GM23248 (cell line): ENCODE data around the gene KCNIP1. TPM values are rescaled to one million over a fixed set of nuclear protein-coding genes. Genes with fewer than 3 reads are reported as not detected.

Experiments
- DNase-seq: peaks from one replicate; pipeline ENCODE4 v3.0.0-alpha.2; 2015
- H2AFZ ChIP-seq: fragments of 200-600 bp; sonication (generic); 2 replicates; pipeline ENCODE4 v1.6.1; 2016; ENCODE audit warnings: antibody characterized with exemption
- H3F3A ChIP-seq: fragments of 200-600 bp; sonication (generic); 2 replicates; pipeline ENCODE4 v1.6.1; 2016; ENCODE audit warnings: mild to moderate bottlenecking, antibody characterized with exemption, mixed run types; ENCODE audit not compliant: insufficient read depth
- H3K27ac ChIP-seq: fragments of 200-600 bp; sonication (generic); 2 replicates; pipeline ENCODE4 v1.5.1; 2016; ENCODE audit warnings: mild to moderate bottlenecking
- H3K27me3 ChIP-seq: fragments of 200-600 bp; sonication (generic); replicated peaks from 2 replicates; pipeline ENCODE4 v1.6.1; 2016; ENCODE audit warnings: mild to moderate bottlenecking; ENCODE audit not compliant: insufficient read depth
- H3K36me3 ChIP-seq: fragments of 200-600 bp; sonication (generic); 2 replicates; pipeline ENCODE4 v1.6.1; 2016; ENCODE audit warnings: low read depth, mild to moderate bottlenecking
- H3K4me1 ChIP-seq: fragments of 200-600 bp; sonication (generic); 2 replicates; pipeline ENCODE4 v1.6.1; 2016; ENCODE audit warnings: mild to moderate bottlenecking; ENCODE audit not compliant: insufficient read depth
- H3K4me2 ChIP-seq: fragments of 200-600 bp; sonication (generic); one replicate; pipeline ENCODE4 v1.6.1; 2016; ENCODE audit warnings: mild to moderate bottlenecking; ENCODE audit not compliant: unreplicated experiment
- H3K4me3 ChIP-seq: fragments of 200-600 bp; sonication (generic); 2 replicates; pipeline ENCODE4 v1.5.1; 2016; ENCODE audit warnings: mild to moderate bottlenecking
- H3K79me2 ChIP-seq: fragments of 200-600 bp; sonication (generic); 2 replicates; pipeline ENCODE4 v1.6.1; 2016; ENCODE audit warnings: mild to moderate bottlenecking; ENCODE audit not compliant: insufficient read depth
- H3K9ac ChIP-seq: fragments of 200-600 bp; sonication (generic); 2 replicates; pipeline ENCODE4 v1.6.1; 2016; ENCODE audit warnings: mild to moderate bottlenecking
- H3K9me2 ChIP-seq: fragments of 200-600 bp; sonication (generic); 2 replicates; pipeline ENCODE4 v1.6.1; 2016; ENCODE audit warnings: mixed run types, mild to moderate bottlenecking, moderate library complexity; ENCODE audit not compliant: insufficient read depth
- H3K9me3 ChIP-seq: fragments of 200-600 bp; sonication (generic); one replicate; pipeline ENCODE4 v1.6.1; 2017; ENCODE audit warnings: low read depth
- H4K20me1 ChIP-seq: fragments of 200-600 bp; sonication (generic); 2 replicates; pipeline ENCODE4 v1.6.0; 2016; ENCODE audit not compliant: insufficient read depth
- EZH2 ChIP-seq: fragments of 200-600 bp; sonication (generic); IDR thresholded peaks from 2 replicates; pipeline ENCODE4 v1.6.1; 2018; ENCODE audit warnings: antibody characterized with exemption, mild to moderate bottlenecking; ENCODE audit not compliant: insufficient read depth, poor library complexity, severe bottlenecking
- EZH2phosphoT487 ChIP-seq: fragments of 200-600 bp; sonication (generic); IDR thresholded peaks from 2 replicates; pipeline ENCODE4 v1.6.1; 2018; ENCODE audit warnings: antibody characterized with exemption, moderate library complexity, mild to moderate bottlenecking, low read depth; ENCODE audit not compliant: insufficient read depth
- WGBS, 2 experiments: methylation state at CpG; one replicate each; pipeline ENCODE4 v1.1.6; 2015 to 2017; ENCODE audit warnings: low lambda C conversion rate in 2 of 2, low coverage in 1 of 2; ENCODE audit errors: missing lambda C conversion rate in 2 of 2; 5-methylcytosine and 5-hydroxymethylcytosine counted together
- in situ Hi-C: fragments of 300-500 bp; cut with MboI; formaldehyde crosslinking; loops from 2 replicates; pipeline ENCODE4 v1.15.0; 2020
- polyA plus RNA-seq: library from polyadenylated mRNA; unstranded; fragments of >200 nt; fragmentation: Nextera tagmentation; extraction: Ambion mirVana; gene quantifications from 2 replicates; pipeline ENCODE4 v1.2.1, GENCODE V29; 2016
- total RNA-seq: library from RNA; depleted of rRNA; stranded (reverse); fragments of >200 nt; shearing (Covaris generic); gene quantifications from 2 replicates; pipeline ENCODE4 v1.2.3, GENCODE V29; 2014

The KCNIP1 gene
- total and polyA plus RNA-seq, 2 experiments from 2014 or later, result not detected

DNA sequence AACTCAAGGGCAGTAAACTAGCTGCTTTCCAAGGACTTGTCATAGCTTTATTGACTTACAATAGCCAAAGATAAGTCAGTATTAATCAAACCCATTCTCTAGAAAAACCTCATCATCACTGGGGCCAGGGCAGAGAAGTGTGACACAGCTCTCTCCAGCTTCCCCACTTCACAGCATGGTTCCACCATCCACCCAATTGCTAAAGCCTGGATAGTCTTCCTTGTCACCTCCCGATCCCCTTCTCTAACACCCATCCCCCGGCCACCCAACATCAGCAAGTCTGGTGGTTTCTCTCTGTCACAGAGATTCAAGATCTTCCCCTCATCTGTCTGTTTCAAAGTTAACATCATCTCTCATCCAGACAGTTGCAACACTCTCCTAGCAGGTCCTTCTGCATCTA lies 191.1 kb downstream of the KCNIP1 start:
- 5 to 11% methylated on average over 2 of the region's 2 CpGs for WGBS, 2 experiments
- in situ Hi-C loops, result no loop called here

DNA sequence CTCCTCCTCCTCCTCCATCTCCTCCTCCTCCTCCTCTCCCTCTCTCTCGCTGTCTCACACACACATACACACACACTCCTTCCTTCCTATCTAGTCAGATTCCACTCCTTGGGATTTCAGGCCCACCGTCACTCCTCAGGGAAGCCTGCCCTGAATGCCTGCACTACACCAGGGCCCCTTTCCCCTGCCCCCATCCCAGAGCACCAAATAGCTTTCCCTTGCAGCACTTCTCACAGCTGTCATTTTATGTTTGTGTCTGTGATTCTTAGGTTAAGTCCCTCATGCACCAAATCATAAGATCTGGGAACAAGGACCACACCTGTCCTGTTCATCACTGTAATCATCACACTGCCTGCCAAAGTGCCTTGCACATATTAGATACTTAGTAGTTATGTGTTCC lies 193.2 kb downstream of the KCNIP1 start:
- H3K27me3 ChIP-seq, result peaks cover 14% of the 10 kb centered on the region; the same call in 1 of the 2 replicates
- no peak overlapping the region for H3K4me3 ChIP-seq
- DNase-seq, result no peak
- no peaks in the 10 kb centered on the region for H3K9me2 ChIP-seq
- no peaks in the 10 kb centered on the region for H3K36me3 ChIP-seq
- H3K9me3 ChIP-seq, result no peaks in the 10 kb centered on the region
- TF ChIP-seq EZH2phosphoT487, result no peak
- TF ChIP-seq EZH2, result no peak
- no peaks in the 10 kb centered on the region for H4K20me1 ChIP-seq
- H3K79me2 ChIP-seq, result no peaks in the 10 kb centered on the region
- no peaks in the 10 kb centered on the region for H3K4me1 ChIP-seq
- no peaks in the 10 kb centered on the region for H3F3A ChIP-seq
- WGBS, 2 experiments, result 10 to 21% methylated on average over 1 to 2 of the region's 2 CpGs
- no peak overlapping the region for H3K27ac ChIP-seq
- no peak overlapping the region for H2AFZ ChIP-seq
- no peak overlapping the region for H3K4me2 ChIP-seq
- in situ Hi-C loops, result no loop called here
- H3K9ac ChIP-seq, result no peak overlapping the region

More for the DNA sequence above, 191.1 kb downstream of the KCNIP1 start:
- H3K9ac ChIP-seq, result no peak overlapping the region
- H3K9me2 ChIP-seq, result no peaks in the 10 kb centered on the region
- no peak overlapping the region for H2AFZ ChIP-seq
- no peaks in the 10 kb centered on the region for H3F3A ChIP-seq
- H3K4me1 ChIP-seq, result no peaks in the 10 kb centered on the region
- TF ChIP-seq EZH2 (no peak), EZH2phosphoT487 (no peak)
- peaks cover 9% of the 10 kb centered on the region; the same call in 1 of the 2 replicates for H3K27me3 ChIP-seq
- no peaks in the 10 kb centered on the region for H4K20me1 ChIP-seq
- no peak overlapping the region for H3K4me2 ChIP-seq
- no peaks in the 10 kb centered on the region for H3K79me2 ChIP-seq
- H3K36me3 ChIP-seq, result no peaks in the 10 kb centered on the region
- DNase-seq, result no peak
- no peak overlapping the region for H3K4me3 ChIP-seq
- H3K9me3 ChIP-seq, result no peaks in the 10 kb centered on the region
- H3K27ac ChIP-seq, result no peak overlapping the region

DNA sequence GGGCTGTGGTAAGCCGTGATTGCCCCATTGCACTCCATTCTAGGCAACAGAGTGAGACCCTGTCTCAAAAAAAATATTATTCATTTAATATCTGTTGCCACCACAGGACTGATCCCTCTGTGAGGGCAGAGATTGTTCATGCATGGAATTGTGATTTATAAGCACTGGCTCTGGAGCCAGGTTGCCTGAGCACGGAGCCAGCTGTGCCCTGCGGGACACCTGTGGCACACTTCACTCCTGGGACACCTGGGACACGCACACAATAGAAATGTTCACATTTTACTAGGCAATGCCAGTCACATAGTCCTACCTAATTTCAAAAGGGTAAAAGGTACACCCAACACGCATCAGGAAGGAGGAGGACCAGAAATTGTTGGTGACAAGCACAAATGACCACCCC lies 196.7 kb downstream of the KCNIP1 start:
- Histone ChIP-seq H2AFZ (no peak overlapping the region), H3K4me2 (no peak overlapping the region), H3K27ac (no peak overlapping the region), H3K27me3 (peaks cover 10% of the 10 kb centered on the region), H3K9me3 (no peaks in the 10 kb centered on the region), H3K4me3 (no peak overlapping the region), H3K36me3 (no peaks in the 10 kb centered on the region), H3F3A (no peaks in the 10 kb centered on the region), H3K9me2 (no peaks in the 10 kb centered on the region), H3K4me1 (no peaks in the 10 kb centered on the region), H3K79me2 (no peaks in the 10 kb centered on the region), H3K9ac (no peak overlapping the region), H4K20me1 (no peaks in the 10 kb centered on the region)
- no peak for DNase-seq
- WGBS, 2 experiments, result 24 to 30% methylated on average over 5 of the region's 5 CpGs
- in situ Hi-C loops, result no loop called here
- TF ChIP-seq EZH2 (no peak), EZH2phosphoT487 (no peak)

DNA sequence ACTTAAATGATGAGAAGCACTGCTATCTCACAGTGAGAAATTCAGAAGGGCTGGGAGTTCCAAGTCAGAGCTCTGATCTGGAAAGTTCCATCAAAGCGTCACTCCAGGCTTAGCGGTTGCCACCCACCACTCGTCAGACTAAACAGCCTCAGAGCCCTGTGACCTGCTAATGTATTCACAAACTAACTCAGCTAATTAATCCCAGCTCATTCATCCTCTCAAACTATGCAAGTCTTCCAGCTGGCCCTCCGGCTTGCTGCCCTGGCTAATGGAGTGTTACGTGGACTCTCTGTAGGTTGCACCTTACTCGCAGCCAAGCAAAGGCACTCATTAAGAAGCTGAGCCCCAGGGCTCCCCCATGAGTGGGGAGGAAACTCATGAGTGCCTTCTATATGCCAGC lies 197.5 kb downstream of the KCNIP1 start:
- Histone ChIP-seq H3K9ac (no peak overlapping the region), H3K36me3 (no peaks in the 10 kb centered on the region), H3K9me2 (no peaks in the 10 kb centered on the region), H3K27me3 (peaks cover 10% of the 10 kb centered on the region), H2AFZ (no peak overlapping the region), H3K4me1 (no peaks in the 10 kb centered on the region), H3K4me2 (no peak overlapping the region), H3K27ac (no peak overlapping the region), H3K4me3 (no peak overlapping the region), H3F3A (no peaks in the 10 kb centered on the region), H3K79me2 (no peaks in the 10 kb centered on the region), H3K9me3 (no peaks in the 10 kb centered on the region), H4K20me1 (no peaks in the 10 kb centered on the region)
- in situ Hi-C loops, result no loop called here
- no peak for TF ChIP-seq EZH2phosphoT487
- no peak for TF ChIP-seq EZH2
- 17 to 21% methylated on average over 6 of the region's 6 CpGs for WGBS, 2 experiments
- DNase-seq, result no peak
